ENCODE data around the gene GYPB.
"Not testable (repeated sequence)": the region's sequence is repeated elsewhere in the genome, so short reads cannot be mapped to it uniquely, and the experiment has no call there.

DNA sequence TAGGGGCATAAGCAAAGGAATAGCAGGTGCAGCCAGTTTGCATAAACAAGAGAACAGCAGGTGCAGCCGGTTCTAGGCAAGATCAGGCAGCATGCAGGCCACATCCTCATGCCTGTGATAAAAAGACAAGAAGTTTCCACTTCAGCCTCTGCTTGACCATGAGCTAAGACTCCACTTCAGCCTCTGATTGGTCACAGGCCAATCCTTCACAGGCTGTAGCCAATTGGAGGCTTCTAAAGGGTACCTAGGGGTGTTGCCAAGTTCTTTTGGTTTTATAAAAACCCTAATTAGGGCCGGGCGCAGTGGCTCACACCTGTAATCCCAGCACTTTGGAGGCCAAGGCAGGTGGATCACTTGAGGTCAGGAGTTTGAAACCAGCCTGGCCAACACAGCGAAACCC lies 23.0 kb downstream of the GYPB start:
- not testable (repeated sequence) for TF ChIP-seq SPI1 (IDR thresholded peaks at IDR 0.05; ENCODE audit: borderline replicate concordance, low read depth); POLR2AphosphoS5 (IDR thresholded peaks at IDR 0.05; ENCODE audit: low read depth); GABPA (IDR thresholded peaks at IDR 0.05; ENCODE audit: low read depth)
- TF ChIP-seq, protein P1, sequence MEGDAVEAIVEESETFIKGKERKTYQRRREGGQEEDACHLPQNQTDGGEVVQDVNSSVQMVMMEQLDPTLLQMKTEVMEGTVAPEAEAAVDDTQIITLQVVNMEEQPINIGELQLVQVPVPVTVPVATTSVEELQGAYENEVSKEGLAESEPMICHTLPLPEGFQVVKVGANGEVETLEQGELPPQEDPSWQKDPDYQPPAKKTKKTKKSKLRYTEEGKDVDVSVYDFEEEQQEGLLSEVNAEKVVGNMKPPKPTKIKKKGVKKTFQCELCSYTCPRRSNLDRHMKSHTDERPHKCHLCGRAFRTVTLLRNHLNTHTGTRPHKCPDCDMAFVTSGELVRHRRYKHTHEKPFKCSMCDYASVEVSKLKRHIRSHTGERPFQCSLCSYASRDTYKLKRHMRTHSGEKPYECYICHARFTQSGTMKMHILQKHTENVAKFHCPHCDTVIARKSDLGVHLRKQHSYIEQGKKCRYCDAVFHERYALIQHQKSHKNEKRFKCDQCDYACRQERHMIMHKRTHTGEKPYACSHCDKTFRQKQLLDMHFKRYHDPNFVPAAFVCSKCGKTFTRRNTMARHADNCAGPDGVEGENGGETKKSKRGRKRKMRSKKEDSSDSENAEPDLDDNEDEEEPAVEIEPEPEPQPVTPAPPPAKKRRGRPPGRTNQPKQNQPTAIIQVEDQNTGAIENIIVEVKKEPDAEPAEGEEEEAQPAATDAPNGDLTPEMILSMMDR (IDR thresholded peaks at IDR 0.05; ENCODE audit: insufficient read depth, low read length) = not testable (repeated sequence)
- TF ChIP-seq, protein P2, sequence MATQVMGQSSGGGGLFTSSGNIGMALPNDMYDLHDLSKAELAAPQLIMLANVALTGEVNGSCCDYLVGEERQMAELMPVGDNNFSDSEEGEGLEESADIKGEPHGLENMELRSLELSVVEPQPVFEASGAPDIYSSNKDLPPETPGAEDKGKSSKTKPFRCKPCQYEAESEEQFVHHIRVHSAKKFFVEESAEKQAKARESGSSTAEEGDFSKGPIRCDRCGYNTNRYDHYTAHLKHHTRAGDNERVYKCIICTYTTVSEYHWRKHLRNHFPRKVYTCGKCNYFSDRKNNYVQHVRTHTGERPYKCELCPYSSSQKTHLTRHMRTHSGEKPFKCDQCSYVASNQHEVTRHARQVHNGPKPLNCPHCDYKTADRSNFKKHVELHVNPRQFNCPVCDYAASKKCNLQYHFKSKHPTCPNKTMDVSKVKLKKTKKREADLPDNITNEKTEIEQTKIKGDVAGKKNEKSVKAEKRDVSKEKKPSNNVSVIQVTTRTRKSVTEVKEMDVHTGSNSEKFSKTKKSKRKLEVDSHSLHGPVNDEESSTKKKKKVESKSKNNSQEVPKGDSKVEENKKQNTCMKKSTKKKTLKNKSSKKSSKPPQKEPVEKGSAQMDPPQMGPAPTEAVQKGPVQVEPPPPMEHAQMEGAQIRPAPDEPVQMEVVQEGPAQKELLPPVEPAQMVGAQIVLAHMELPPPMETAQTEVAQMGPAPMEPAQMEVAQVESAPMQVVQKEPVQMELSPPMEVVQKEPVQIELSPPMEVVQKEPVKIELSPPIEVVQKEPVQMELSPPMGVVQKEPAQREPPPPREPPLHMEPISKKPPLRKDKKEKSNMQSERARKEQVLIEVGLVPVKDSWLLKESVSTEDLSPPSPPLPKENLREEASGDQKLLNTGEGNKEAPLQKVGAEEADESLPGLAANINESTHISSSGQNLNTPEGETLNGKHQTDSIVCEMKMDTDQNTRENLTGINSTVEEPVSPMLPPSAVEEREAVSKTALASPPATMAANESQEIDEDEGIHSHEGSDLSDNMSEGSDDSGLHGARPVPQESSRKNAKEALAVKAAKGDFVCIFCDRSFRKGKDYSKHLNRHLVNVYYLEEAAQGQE (IDR thresholded peaks at IDR 0.05; ENCODE audit: insufficient replicate concordance, low read depth) = not testable (repeated sequence)

All from HL-60 (cell line).